Measurements from ENCODE around the gene LIMK1. TPM values are rescaled to one million over a fixed set of nuclear protein-coding genes. Genes with fewer than 3 reads are reported as not detected.
"Not testable (repeated sequence)": the region's sequence is repeated elsewhere in the genome, so short reads cannot be mapped to it uniquely, and the experiment has no call there.

Gene LIMK1
- polyA plus RNA-seq, 4 donors, result 21.8 to 25.6 (median 23.5) TPM

DNA sequence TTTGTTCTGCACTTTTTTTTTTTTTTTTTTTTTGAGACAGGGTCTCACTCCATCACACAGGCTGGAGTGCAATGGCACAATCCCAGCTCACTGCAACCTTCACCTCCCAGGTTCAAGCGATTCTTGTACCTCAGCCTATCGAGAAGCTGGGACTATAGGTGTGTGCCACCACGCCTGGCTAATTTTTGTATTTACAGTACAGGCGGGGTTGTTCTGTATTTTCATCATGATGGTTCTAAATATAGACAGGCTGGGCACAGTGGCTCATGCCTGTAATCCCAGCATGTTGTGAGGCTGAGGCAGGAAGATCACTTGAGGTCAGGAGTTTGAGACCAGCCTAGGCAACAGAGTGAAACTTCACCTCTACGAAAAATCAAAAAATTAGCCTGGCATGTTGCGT lies 83.7 kb downstream of the LIMK1 start:
- DNase-seq (ENCODE audit: low read depth in 4 of 4, low spot score in 3 of 4), result not testable (repeated sequence)

Other genes starting within 250 kb of the LIMK1 start
- gene METTL27, start 241.3 kb upstream of the LIMK1 start, polyA plus RNA-seq (ENCODE audit: insufficient read length in 4 of 4), result 10 to 100 TPM in 1 of 4 donors, 1 to 10 TPM in 3; 6.2 to 10.8 (median 7.9) TPM
- gene TMEM270, start 222.6 kb upstream of the LIMK1 start, polyA plus RNA-seq (ENCODE audit: insufficient read length in 4 of 4), result under 1 TPM in 1 of 4 donors, not detected in 3; 0.08 TPM
- gene ELN, start 55.6 kb upstream of the LIMK1 start, polyA plus RNA-seq (ENCODE audit: insufficient read length in 4 of 4), result 100 to 1,000 TPM in 2 of 4 donors, 10 to 100 TPM in 2; 73.5 to 152 (median 95.9) TPM
- gene EIF4H, start 90.6 kb downstream of the LIMK1 start, polyA plus RNA-seq (ENCODE audit: insufficient read length in 4 of 4), result 100 to 1,000 TPM; 278 to 305 (median 303) TPM
- gene LAT2, start 126.2 kb downstream of the LIMK1 start, polyA plus RNA-seq (ENCODE audit: insufficient read length in 4 of 4), result 1 to 10 TPM; 2.2 to 2.8 (median 2.4) TPM
- gene RFC2, start 170.6 kb downstream of the LIMK1 start, polyA plus RNA-seq (ENCODE audit: insufficient read length in 4 of 4), result 10 to 100 TPM; 38.7 to 50.4 (median 48.3) TPM
- 10 to 100 TPM; 21.7 to 31.5 (median 25.4) TPM for gene CLIP2, start 205.6 kb downstream of the LIMK1 start, polyA plus RNA-seq (ENCODE audit: insufficient read length in 4 of 4)

Measured in right renal pelvis (tissue), 4 donors.